Medulla oblongata (tissue), 1 donor: ENCODE data around the gene PPM1B.
A peak's percentile ranks its signal among the peaks of the same experiment; 100 is the strongest.
"Not testable (repeated sequence)": the region's sequence is repeated elsewhere in the genome, so short reads cannot be mapped to it uniquely, and the experiment has no call there.

Experiments used
- DNase-seq: peaks from one replicate; pipeline ENCODE4 v3.0.0-alpha.2; 2015; ENCODE audit errors: extremely low spot score

PPM1B gene

DNA sequence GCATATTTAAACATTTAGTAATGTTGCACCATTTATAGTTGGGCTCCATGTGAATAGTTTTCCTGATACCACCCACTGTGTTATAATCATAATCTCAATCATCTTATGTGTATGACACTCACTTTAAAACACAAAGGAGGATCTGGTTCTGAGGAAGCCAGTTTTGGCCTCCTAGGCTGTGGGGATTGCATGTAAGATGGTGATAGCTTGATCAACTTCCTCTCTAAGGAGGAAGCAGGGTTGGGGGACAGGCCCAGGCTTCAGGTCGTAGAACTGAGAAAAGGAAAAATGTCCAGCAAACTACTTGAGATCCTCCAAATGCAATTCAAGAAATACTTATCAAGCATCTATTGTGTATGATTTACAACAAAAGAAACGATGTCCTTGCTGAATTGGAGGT lies 4.9 kb upstream of the PPM1B start:
- no peak for DNase-seq

DNA sequence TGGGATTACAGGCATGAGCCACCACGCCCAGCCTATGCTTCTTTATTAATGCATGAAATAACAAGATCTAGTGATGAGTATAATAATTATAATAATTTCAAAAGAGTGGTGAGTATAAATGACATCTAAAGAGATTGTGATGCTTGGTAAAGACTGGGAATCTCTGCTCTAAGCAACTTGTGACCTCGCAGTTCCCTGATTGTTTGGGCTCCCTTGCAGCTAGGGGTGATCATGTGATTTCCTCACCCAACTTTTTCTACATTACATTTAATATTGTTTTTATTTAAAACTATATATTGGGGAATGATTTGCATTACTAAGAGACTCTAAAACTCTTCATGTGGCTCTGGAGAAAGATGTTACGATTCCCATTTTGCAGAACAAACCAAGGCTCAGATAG lies 4.1 kb upstream of the PPM1B start:
- DNase-seq = no peak

- no peak for DNase-seq
Measured at GRCh38 chr2:44166096-44166495, 2.6 kb upstream of the PPM1B start.

GRCh38 chr2:44167311-44167907 lies 1.3 kb upstream of the PPM1B start:
- DNase-seq = peak; percentile 30

DNA sequence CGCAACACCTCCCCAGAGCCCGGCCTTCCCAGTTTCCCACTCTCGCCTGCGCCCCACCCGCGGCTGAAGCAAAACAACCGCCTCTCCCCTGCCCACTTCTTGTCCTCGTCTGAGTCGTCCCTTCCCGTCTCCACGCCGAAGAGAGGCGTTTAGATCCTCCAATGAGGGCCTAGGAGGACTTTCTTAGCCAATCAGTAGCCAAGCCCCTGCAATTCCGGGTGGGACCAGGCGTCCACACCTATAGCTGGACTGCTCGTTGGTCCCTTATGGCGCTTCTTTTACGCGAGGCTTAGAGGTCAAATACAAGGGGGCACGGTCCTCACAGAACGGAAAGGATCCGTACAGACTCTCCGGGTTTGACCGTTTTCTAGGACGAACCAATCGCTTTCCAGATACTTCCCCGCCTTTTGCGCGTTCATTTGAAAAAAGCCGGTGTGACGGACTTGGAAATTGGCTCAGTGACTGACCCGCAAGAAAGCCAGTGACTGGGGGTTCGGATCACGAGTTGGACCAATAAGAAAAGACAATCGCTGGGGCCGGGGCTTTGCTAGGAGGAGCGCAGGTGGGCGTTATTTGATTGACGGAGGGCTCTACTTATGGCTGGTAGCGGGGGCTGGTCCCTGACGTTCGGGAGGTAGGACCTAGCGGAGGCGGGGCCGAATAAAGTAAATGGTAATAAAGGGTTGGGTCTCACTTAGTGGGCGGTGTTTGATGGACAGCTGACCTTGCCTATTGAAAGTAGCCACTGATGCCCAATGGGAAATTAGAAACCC lies 581 bp upstream of the PPM1B start:
- DNase-seq = peak; percentile 100

DNA sequence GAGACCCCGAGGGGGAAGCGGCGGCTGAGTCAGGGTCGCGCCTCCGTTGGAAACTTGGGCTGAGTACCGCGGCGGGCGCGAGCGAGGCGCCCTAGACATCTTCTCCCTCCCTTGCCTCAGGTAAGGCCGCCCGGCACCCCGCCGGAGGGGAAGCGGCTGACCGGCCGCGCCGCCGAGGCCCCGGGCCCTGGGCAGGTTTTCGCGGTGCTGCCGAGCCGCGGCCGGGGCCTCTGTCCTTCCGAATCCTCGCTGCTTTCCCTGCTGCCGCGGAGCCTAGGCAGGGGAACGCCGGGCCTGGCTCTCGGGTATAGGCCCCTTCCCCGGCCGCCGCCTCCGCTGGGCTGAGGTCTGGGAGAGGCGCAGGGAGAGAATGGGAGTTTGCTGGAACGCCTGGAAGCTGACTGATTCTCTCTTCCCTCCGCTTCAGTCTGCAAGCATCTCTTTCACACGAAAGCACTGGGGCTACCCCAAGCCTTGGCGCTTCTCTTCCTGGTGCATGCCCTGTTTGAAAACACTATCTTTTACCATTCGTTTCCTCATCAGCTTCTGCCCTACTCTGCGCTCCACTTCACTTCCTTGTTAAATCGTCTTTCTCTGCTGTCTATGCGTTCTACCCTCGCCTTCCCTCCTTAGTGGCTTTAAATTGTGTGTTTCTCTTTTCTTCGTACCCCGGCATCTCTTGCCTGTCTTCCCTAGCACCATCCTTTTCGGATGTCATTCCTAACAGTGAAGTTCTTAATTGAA lies 652 bp downstream of the PPM1B start:
- peak; percentile 60 for DNase-seq

- DNase-seq = peak; percentile 66
Measured at GRCh38 chr2:44170311-44170717, 1.6 kb downstream of the PPM1B start.

DNA sequence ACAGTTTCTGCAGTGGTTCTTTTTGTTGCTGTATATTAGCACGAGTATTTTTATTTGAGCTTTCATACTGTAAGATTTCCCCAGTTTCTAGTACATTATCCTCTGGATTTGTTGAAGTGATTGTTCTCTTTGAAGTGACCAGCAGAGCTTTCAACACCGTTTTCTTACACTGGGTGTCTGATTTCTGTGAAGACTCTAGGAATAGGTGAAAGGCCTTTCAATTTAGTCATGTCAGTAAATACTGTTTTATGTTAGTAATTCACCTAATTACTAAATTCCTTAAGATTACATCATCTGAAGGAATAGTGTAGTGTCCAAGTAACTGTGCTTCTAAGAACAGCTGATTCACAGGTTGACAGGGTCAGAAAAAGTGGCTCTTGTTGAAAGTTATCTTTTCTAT lies 2.3 kb downstream of the PPM1B start:
- DNase-seq = peak; percentile 50

GRCh38 chr2:44171442-44171841 lies 2.8 kb downstream of the PPM1B start:
- DNase-seq = not testable (repeated sequence)

DNA sequence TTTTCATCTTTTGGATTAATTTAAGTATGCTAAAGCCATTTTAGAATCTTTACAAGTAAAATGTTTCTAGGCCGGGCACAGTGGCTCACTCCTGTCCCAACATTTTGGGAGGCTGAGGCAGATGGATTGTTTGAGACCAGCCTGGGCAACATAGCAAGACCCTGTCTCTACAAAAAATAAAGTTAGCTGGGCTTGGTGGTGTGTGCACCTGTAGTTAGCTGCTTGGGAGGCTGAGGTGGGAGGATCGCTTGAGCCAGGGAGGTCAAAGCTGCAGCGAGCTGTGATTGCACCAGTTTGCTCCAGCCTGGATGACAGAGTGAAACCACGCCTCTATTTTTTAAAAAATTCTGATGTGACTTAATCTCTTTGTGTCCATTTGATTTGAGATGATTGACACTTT lies 3.9 kb downstream of the PPM1B start:
- no peak for DNase-seq

- no peak for DNase-seq
Measured at GRCh38 chr2:44178950-44179349, 10.3 kb downstream of the PPM1B start.

- no peak for DNase-seq
Measured at GRCh38 chr2:44181648-44182047, 13.0 kb downstream of the PPM1B start.

- DNase-seq = no peak
Measured at GRCh38 chr2:44184106-44184505, 15.4 kb downstream of the PPM1B start.

GRCh38 chr2:44186810-44187209 lies 18.1 kb downstream of the PPM1B start:
- no peak for DNase-seq

DNA sequence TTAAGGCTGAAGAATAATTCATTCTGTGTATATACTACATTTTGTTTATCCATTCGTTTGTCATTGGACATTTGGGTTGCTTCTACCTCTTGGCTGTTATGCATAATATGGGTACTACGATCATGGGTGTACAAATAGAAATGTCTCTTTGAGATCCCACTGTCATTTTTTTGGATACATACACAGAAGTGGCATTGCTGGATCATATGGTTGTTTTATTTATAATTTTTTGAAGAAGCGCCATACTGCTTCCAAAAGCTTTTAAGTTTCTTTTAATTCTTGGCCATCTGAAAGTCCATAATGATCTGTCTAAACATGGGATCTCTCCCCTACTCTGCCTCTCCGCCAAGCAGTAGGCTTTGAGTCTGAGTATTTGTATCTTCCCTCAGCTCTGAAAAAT lies 18.6 kb downstream of the PPM1B start:
- DNase-seq = no peak

GRCh38 chr2:44188696-44189095 lies 20.0 kb downstream of the PPM1B start:
- no peak for DNase-seq

DNA sequence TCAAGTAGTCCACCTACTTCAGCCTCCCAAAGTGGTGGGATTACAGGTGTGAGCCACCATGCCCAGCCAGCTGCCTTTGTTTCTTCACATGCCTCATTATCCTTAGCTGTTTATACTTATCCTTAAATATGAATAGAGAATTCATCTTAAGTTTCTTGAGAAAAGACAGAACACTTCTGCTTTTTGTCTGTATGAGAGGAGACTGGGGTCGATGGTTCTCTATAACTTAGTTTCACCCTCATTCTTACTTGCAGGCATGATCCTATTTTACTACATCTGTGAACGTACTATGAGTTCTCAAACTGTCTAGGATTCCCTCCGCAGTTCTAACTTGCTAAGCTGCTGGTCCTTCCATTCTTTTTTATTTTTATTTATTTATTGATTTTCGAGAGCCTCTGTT lies 20.4 kb downstream of the PPM1B start:
- DNase-seq = no peak

DNA sequence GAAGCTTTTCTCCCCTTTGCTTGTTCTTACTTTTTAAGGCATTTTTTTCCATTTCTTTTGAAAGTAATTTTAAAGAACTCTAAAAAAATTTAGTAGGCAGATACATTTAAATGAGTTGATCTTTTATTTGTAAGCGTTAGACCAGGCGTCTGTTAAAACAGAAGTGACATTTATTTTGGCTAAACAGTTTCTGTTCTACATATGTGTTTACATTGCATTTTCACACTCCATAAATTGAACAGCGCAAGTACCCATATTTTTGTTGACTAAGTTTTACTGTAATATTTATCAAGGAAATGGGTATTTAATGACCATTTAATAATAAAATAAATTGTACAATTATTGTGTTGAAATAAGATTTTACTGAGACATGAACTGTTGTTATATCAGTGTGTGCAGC lies 21.9 kb downstream of the PPM1B start:
- no peak for DNase-seq

GRCh38 chr2:44191739-44192138 lies 23.1 kb downstream of the PPM1B start:
- no peak for DNase-seq

GRCh38 chr2:44192646-44193045 lies 24.0 kb downstream of the PPM1B start:
- DNase-seq = no peak

DNA sequence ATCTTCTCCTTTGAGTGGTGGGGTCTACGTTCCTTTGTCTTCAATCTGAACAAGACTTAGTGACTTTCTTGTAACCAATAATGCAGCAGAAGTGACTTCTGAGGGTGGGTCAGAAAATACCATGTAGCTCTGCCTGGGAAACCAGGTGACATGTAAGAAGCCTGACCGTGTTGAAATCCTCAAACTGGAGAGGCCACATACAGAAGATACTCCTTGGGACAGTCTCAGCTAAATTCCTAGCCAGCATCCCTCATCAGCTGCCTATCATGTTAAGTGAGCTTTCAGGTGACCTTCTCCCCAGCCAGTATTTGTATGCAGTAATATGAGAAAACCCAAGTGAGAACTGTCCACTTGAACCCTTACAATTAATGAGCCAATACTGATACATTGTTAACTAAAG lies 27.0 kb downstream of the PPM1B start:
- DNase-seq = no peak

GRCh38 chr2:44197816-44198215 lies 29.1 kb downstream of the PPM1B start:
- DNase-seq = no peak

DNA sequence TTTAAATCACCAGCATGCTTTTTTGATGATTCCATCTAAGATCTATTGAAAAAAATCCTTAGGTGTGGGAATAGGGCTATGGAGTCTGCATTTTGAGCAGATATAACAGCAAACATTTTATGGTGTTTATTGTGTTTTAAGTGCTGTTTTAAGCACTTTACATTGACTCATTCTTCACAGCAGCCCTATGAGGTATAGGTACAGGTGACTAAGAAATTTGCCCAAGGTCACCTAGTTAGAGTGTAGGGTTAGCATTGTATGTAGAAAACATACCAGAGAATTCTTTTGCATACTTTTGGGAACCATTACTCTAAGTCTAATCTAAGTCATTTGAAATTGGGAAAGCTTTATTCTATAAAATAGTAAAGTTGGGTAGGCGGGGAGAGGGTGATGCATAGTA lies 31.3 kb downstream of the PPM1B start:
- DNase-seq = no peak
